Natural killer cell (primary cell): Measurements from ENCODE around the gene CTAGE15. TPM values are rescaled to one million over a fixed set of nuclear protein-coding genes. Genes with fewer than 3 reads are reported as not detected.
"Not testable (repeated sequence)": the region's sequence is repeated elsewhere in the genome, so short reads cannot be mapped to it uniquely, and the experiment has no call there.

Experiments
- ATAC-seq, 3 donors: fragments of 150-1000 bp in 2 of 3; fragments of 200-7000 bp in 1 of 3; cut with Tn5 transposase; 1 replicate in 1 of 3; 2 replicates in 2 of 3; pipeline ENCODE4 v1.10.0; 2021; ENCODE audit warnings: mild to moderate bottlenecking in 2 of 3, moderate library complexity in 2 of 3
- DNase-seq, 2 donors: peaks; one replicate each; pipeline versions ENCODE4 v3.0.0 to v3.0.0-alpha.2; 2013 to 2021; ENCODE audit warnings: mixed read lengths in 1 of 2
- H3K27ac ChIP-seq: one replicate; pipeline ENCODE4 v1.5.1; 2013; ENCODE audit warnings: mild to moderate bottlenecking, low read length
- H3K27me3 ChIP-seq: one replicate; pipeline ENCODE4 v1.6.1; 2013; ENCODE audit warnings: low read length; ENCODE audit not compliant: control insufficient read depth, insufficient read depth
- H3K36me3 ChIP-seq: one replicate; pipeline ENCODE4 v1.6.1; 2013; ENCODE audit warnings: low read length; ENCODE audit not compliant: control insufficient read depth, insufficient read depth
- H3K4me1 ChIP-seq: one replicate; pipeline ENCODE4 v1.6.1; 2013; ENCODE audit warnings: low read length; ENCODE audit not compliant: control insufficient read depth, insufficient read depth
- H3K4me3 ChIP-seq: one replicate; pipeline ENCODE4 v1.5.1; 2013; ENCODE audit warnings: low read length
- H3K9me3 ChIP-seq: one replicate; pipeline ENCODE4 v1.6.1; 2013; ENCODE audit warnings: low read length; ENCODE audit not compliant: control insufficient read depth, insufficient read depth
- H3K27ac Mint-ChIP-seq, 2 donors: one replicate each; pipeline ENCODE4 v1.8.0; 2022; ENCODE audit warnings: mild to moderate bottlenecking in 2 of 2, mixed read lengths in 2 of 2, moderate library complexity in 1 of 2
- H3K27me3 Mint-ChIP-seq, 2 donors: one replicate each; pipeline ENCODE4 v1.8.0; 2022; ENCODE audit warnings: low read depth in 2 of 2, mixed read lengths in 2 of 2
- H3K36me3 Mint-ChIP-seq: one replicate; pipeline ENCODE4 v1.8.0; 2022; ENCODE audit warnings: mixed read lengths
- H3K4me1 Mint-ChIP-seq, 2 donors: one replicate each; pipeline ENCODE4 v1.8.0; 2022; ENCODE audit warnings: mixed read lengths in 2 of 2
- H3K4me3 Mint-ChIP-seq: one replicate; pipeline ENCODE4 v1.8.0; 2022; ENCODE audit warnings: mild to moderate bottlenecking, moderate library complexity, mixed read lengths
- H3K9me3 Mint-ChIP-seq, 2 donors: one replicate each; pipeline ENCODE4 v1.8.0; 2022; ENCODE audit warnings: mixed read lengths in 2 of 2
- WGBS: methylation state at CpG from one replicate; pipeline ENCODE4 v1.1.7; 2013; ENCODE audit warnings: missing lambda C conversion rate; ENCODE audit not compliant: insufficient coverage; 5-methylcytosine and 5-hydroxymethylcytosine counted together
- intact Hi-C: fragments of 100-400 bp; cut with micrococcal nuclease; formaldehyde crosslinking; loops from one replicate; pipeline ENCODE4 v1.14.2; 2022
- total RNA-seq, 4 donors: library from RNA; stranded (reverse); fragments of 120-200 nt in 1 of 4; gene quantifications; one replicate each; pipeline versions ENCODE4 v1.2.3 to v1.2.4, GENCODE V29; 2013 to 2022

The CTAGE15 gene
- total RNA-seq, result under 1 TPM in 2 of 3 donors, not detected in 1; 0.39 to 0.42 TPM
- 0.97 TPM for total RNA-seq (2013)

- H3K4me3 Mint-ChIP-seq, H3K9me3 Mint-ChIP-seq, H3K9me3 ChIP-seq, H3K27me3 ChIP-seq, H3K4me3 ChIP-seq, H3K36me3 Mint-ChIP-seq, H3K4me1 ChIP-seq, intact Hi-C loops, H3K27ac ChIP-seq, H3K36me3 ChIP-seq, H3K27me3 Mint-ChIP-seq, H3K4me1 Mint-ChIP-seq, H3K27ac Mint-ChIP-seq, ATAC-seq, DNase-seq: not testable (repeated sequence)
- WGBS, result no CpG with 5 or more reads among the region's 20 CpGs
Measured at GRCh38 chr7:143571501-143571900, at the start of gene CTAGE15. TSS of gene CTAGE15 (plus strand) at chr7:143571801. CDS start at chr7:143571818, 17 bp downstream.

DNA sequence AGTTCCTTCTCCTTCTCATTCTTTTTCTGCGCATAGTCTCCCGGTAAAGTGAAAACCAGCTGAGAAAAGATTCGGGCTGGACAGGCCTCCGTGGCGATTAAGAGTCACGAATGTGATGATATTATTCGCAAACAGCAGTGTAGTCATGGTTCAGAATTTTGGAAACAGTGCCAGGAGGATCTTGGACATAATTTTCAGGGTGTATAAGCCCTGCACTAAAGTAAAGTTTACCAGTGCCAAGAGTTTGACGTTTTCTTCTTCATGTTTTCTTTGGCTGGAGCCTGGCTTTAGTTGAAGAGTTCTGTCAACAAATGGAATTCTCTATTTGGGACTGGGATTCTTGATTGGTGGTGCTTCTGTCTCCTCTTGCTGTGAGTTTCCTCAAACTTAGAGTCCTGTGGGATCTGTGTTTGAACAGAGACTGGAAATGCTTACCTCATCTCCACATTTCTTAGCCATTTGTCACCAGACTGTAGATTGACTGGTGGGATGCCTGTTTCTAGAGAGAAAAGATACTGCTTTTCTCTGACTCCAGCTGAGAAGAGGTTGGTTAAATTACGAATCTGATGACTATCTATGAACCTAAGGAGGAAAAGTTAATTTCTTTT lies 49.2 kb upstream of the CTAGE15 start:
- H3K4me1 Mint-ChIP-seq, H3K4me1 ChIP-seq, H3K4me3 Mint-ChIP-seq, H3K27ac ChIP-seq, intact Hi-C loops, H3K27ac Mint-ChIP-seq, H3K36me3 Mint-ChIP-seq, ATAC-seq, H3K4me3 ChIP-seq, H3K9me3 ChIP-seq, H3K36me3 ChIP-seq, DNase-seq, H3K27me3 ChIP-seq, H3K9me3 Mint-ChIP-seq: not testable (repeated sequence)
- peaks cover 7 to 12% of the 10 kb centered on the region in 2 donors for H3K27me3 Mint-ChIP-seq
- no CpG with 5 or more reads among the region's 9 CpGs for WGBS

GRCh38 chr7:143531169-143531926 lies 40.3 kb upstream of the CTAGE15 start:
- ATAC-seq, H3K27ac Mint-ChIP-seq, H3K4me3 ChIP-seq, H3K4me3 Mint-ChIP-seq, H3K27me3 Mint-ChIP-seq, H3K9me3 Mint-ChIP-seq, H3K36me3 ChIP-seq, H3K4me1 Mint-ChIP-seq, H3K4me1 ChIP-seq, H3K27ac ChIP-seq, H3K36me3 Mint-ChIP-seq, intact Hi-C loops, H3K27me3 ChIP-seq, DNase-seq, H3K9me3 ChIP-seq: not testable (repeated sequence)
- WGBS, result 88% methylated on average over 2 of the region's 6 CpGs

- H3K27ac ChIP-seq, H3K27ac Mint-ChIP-seq, H3K36me3 ChIP-seq, H3K4me1 Mint-ChIP-seq, H3K4me3 ChIP-seq, H3K27me3 Mint-ChIP-seq, H3K9me3 ChIP-seq, ATAC-seq, H3K4me1 ChIP-seq, H3K4me3 Mint-ChIP-seq, H3K9me3 Mint-ChIP-seq, H3K36me3 Mint-ChIP-seq, DNase-seq, H3K27me3 ChIP-seq, intact Hi-C loops: not testable (repeated sequence)
- no CpG with 5 or more reads among the region's 1 CpG for WGBS
Measured at GRCh38 chr7:143531932-143532331, 39.7 kb upstream of the CTAGE15 start.

DNA sequence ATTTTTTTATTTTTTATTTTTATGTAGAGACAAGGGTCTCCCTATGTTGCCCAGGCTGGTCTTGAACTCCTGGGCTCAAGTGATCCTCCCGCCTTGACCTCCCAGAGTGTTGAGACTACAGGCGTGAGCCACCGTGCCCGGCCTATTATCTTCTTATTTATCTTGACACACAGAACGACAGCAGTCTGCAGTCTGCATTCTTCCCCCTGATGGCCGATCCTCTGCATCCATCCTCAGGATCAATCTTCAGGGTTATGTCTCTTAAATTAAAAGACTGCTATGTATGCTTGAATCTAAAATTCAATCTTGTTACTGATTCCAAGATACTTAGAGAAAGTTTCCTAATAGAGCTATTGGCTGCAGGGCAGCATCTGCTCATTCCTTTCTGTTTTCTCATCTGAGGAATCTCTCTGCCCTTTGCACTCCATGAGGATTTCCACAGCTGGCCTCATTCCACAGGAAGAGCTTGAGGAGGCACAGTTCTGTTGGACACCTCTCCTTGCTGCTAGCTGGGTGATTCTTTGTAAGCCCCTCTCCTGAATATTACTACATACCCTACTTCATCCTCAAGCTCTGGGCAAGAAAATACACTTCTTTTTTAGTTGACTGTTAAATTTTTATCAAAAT lies 38.3 kb upstream of the CTAGE15 start:
- H3K27me3 Mint-ChIP-seq, H3K4me3 ChIP-seq, intact Hi-C loops, H3K4me1 ChIP-seq, ATAC-seq, H3K36me3 ChIP-seq, H3K4me1 Mint-ChIP-seq, H3K27me3 ChIP-seq, H3K9me3 Mint-ChIP-seq, H3K4me3 Mint-ChIP-seq, H3K27ac ChIP-seq, H3K36me3 Mint-ChIP-seq, H3K9me3 ChIP-seq, DNase-seq, H3K27ac Mint-ChIP-seq: not testable (repeated sequence)
- no CpG with 5 or more reads among the region's 6 CpGs for WGBS

DNA sequence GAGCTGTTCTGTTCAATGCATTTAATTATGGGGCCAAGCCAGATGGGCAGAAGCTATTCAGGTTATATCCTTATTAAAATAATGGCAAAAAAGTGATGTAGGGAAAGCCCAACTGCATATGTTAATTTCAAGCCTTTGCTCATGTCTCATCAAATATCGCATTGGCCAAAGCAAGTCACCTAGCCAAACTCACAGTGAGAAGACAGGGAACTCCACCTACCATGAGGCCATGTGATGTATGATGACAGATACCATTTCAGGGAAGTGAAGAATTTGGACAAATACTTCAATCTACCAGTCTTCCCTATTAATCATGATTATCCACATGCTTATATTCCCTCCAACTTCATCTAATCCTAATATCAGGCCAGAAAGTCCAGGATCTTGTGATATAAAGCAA lies 35.2 kb upstream of the CTAGE15 start:
- no CpG with 5 or more reads among the region's 1 CpG for WGBS
- H3K4me1 ChIP-seq, H3K36me3 Mint-ChIP-seq, ATAC-seq, H3K9me3 Mint-ChIP-seq, H3K36me3 ChIP-seq, H3K4me1 Mint-ChIP-seq, H3K27ac ChIP-seq, intact Hi-C loops, H3K4me3 ChIP-seq, H3K27ac Mint-ChIP-seq, H3K27me3 Mint-ChIP-seq, H3K9me3 ChIP-seq, DNase-seq, H3K27me3 ChIP-seq, H3K4me3 Mint-ChIP-seq: not testable (repeated sequence)

GRCh38 chr7:143543288-143544038 lies 28.1 kb upstream of the CTAGE15 start:
- H3K27me3 ChIP-seq, H3K27ac Mint-ChIP-seq, H3K27ac ChIP-seq, H3K36me3 Mint-ChIP-seq, H3K4me3 Mint-ChIP-seq, H3K4me1 ChIP-seq, DNase-seq, H3K36me3 ChIP-seq, H3K4me1 Mint-ChIP-seq, intact Hi-C loops, H3K9me3 Mint-ChIP-seq, H3K27me3 Mint-ChIP-seq, H3K4me3 ChIP-seq, ATAC-seq, H3K9me3 ChIP-seq: not testable (repeated sequence)
- no CpG with 5 or more reads among the region's 7 CpGs for WGBS
